Lower lobe of right lung (tissue), 2 donors: ENCODE results near the gene CUX1. TPM values are rescaled to one million over a fixed set of nuclear protein-coding genes. Genes with fewer than 3 reads are reported as not detected.

ENCODE experiments used
- ATAC-seq, 2 donors: fragments of 200-7000 bp; cut with Tn5 transposase; one replicate each; pipeline ENCODE4 v1.9.1; 2020 to 2022; ENCODE audit warnings: mild to moderate bottlenecking in 2 of 2, moderate library complexity in 2 of 2
- DNase-seq: peaks from one replicate; pipeline ENCODE4 v3.0.0-alpha.2; 2020
- H3K27ac ChIP-seq: fragments of 200-600 bp; one replicate; pipeline ENCODE4 v1.8.0; 2022
- H3K27me3 ChIP-seq: fragments of 200-600 bp; one replicate; pipeline ENCODE4 v1.8.0; 2022; ENCODE audit warnings: low read depth
- H3K36me3 ChIP-seq: fragments of 200-600 bp; one replicate; pipeline ENCODE4 v1.8.0; 2022; ENCODE audit warnings: mild to moderate bottlenecking
- H3K4me1 ChIP-seq: fragments of 200-600 bp; one replicate; pipeline ENCODE4 v1.8.0; 2022
- H3K4me3 ChIP-seq: fragments of 200-600 bp; one replicate; pipeline ENCODE4 v1.8.0; 2022; ENCODE audit warnings: mild to moderate bottlenecking
- H3K9me3 ChIP-seq: fragments of 200-600 bp; one replicate; pipeline ENCODE4 v1.8.0; 2022
- intact Hi-C: fragments of 100-400 bp; cut with DNase I; formaldehyde crosslinking; loops from one replicate; pipeline ENCODE4 v1.11.0; 2022
- total RNA-seq: library from RNA; stranded (reverse); fragmentation: NEBNext Ultra II Directional; extraction: Animal tissue kit (Norgen Biotek cat#: 25700); gene quantifications from one replicate; pipeline ENCODE4 v1.2.1, GENCODE V29; 2021
- TF ChIP-seq, protein P1 (sequence below): fragments of 200-600 bp; IDR thresholded peaks from one replicate; pipeline ENCODE4 v1.8.0; 2022; ENCODE audit warnings: antibody characterized with exemption, mild to moderate bottlenecking
- donor health status: DM: no; HTN: yes; CAD: no; lungs with severe emphysema.

The CUX1 gene
- total RNA-seq, 1 donor from 2014 or later, result 118 TPM

DNA sequence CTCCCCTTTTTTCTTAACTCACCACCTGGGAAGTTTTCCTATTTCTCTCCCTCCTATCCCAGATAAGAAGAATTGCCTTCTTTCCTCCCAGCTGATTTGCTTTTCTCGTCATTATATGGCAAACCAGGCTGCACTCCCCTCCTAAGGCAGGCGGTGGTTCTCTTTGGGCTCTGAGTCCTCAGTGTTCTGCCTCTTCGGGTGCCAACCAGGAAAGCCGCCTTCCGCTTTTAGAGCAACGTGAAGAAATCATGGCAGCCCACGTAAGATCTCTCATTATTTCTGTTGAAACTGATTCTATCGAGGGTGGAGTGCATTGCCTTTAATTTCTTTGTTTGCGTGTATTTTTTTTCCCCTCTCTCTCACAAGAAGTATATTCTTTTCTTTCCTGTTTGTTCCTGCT lies 141.9 kb downstream of the CUX1 start:
- no peaks in the 10 kb centered on the region for H3K9me3 ChIP-seq
- intact Hi-C loops, result no loop called here
- H3K36me3 ChIP-seq, result no peaks in the 10 kb centered on the region
- no peak overlapping the region for H3K27ac ChIP-seq
- H3K4me3 ChIP-seq, result no peak overlapping the region
- no peak for DNase-seq
- H3K4me1 ChIP-seq, result peaks cover 6% of the 10 kb centered on the region
- no peak for ATAC-seq
- no peaks in the 10 kb centered on the region for H3K27me3 ChIP-seq
- TF ChIP-seq, protein P1, sequence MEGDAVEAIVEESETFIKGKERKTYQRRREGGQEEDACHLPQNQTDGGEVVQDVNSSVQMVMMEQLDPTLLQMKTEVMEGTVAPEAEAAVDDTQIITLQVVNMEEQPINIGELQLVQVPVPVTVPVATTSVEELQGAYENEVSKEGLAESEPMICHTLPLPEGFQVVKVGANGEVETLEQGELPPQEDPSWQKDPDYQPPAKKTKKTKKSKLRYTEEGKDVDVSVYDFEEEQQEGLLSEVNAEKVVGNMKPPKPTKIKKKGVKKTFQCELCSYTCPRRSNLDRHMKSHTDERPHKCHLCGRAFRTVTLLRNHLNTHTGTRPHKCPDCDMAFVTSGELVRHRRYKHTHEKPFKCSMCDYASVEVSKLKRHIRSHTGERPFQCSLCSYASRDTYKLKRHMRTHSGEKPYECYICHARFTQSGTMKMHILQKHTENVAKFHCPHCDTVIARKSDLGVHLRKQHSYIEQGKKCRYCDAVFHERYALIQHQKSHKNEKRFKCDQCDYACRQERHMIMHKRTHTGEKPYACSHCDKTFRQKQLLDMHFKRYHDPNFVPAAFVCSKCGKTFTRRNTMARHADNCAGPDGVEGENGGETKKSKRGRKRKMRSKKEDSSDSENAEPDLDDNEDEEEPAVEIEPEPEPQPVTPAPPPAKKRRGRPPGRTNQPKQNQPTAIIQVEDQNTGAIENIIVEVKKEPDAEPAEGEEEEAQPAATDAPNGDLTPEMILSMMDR, result no peak

DNA sequence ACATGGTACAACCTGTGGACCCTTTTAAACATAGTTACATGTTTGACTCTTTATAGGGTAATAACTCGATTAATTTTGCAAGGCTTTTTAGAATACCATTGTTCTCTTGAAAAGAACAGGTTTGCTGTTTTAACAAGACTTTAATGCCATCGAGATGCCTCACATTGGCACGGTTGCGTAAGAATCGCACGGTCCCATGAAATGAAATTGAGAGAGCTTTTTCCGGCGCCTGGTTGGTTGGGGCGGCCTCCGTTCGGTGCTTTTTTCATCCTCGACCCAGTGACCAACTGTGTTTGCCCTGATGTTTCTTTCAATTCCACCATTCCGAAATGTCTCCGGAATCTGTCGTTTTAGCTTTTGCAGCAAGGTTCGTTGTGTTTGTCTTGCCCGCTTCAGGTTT lies 142.4 kb downstream of the CUX1 start:
- no peak overlapping the region for H3K4me3 ChIP-seq
- H3K27me3 ChIP-seq, result no peaks in the 10 kb centered on the region
- no peak overlapping the region for H3K27ac ChIP-seq
- no peak for DNase-seq
- TF ChIP-seq, protein P1, result no peak
- no peaks in the 10 kb centered on the region for H3K9me3 ChIP-seq
- ATAC-seq, result no peak
- peaks cover 2% of the 10 kb centered on the region for H3K4me1 ChIP-seq
- intact Hi-C loops, result no loop called here
- H3K36me3 ChIP-seq, result no peaks in the 10 kb centered on the region

DNA sequence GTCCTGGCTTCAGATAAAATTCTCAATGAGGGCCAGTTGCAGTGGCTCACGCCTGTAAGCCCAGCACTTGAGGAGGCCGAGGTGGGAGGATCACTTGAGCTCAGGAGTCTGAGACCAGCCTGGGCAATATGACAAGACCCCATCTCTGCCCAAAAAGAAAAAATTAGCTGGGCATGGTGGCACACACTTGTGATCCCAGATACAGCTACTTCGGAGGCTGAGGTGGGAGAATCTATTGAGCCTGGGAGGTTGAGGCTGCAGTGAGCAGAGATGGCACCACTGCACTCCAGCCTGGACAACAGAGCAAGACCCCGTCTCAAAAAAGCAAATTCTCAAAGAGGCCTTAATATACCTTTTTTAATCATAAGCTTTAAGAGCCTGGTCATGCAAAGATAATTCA lies 142.9 kb downstream of the CUX1 start:
- DNase-seq, result no peak
- no peak overlapping the region for H3K4me3 ChIP-seq
- H3K36me3 ChIP-seq, result no peaks in the 10 kb centered on the region
- no peaks in the 10 kb centered on the region for H3K27me3 ChIP-seq
- intact Hi-C loops, result no loop called here
- ATAC-seq, result no peak
- TF ChIP-seq, protein P1, result no peak
- H3K9me3 ChIP-seq, result no peaks in the 10 kb centered on the region
- H3K27ac ChIP-seq, result no peak overlapping the region
- H3K4me1 ChIP-seq, result no peaks in the 10 kb centered on the region

DNA sequence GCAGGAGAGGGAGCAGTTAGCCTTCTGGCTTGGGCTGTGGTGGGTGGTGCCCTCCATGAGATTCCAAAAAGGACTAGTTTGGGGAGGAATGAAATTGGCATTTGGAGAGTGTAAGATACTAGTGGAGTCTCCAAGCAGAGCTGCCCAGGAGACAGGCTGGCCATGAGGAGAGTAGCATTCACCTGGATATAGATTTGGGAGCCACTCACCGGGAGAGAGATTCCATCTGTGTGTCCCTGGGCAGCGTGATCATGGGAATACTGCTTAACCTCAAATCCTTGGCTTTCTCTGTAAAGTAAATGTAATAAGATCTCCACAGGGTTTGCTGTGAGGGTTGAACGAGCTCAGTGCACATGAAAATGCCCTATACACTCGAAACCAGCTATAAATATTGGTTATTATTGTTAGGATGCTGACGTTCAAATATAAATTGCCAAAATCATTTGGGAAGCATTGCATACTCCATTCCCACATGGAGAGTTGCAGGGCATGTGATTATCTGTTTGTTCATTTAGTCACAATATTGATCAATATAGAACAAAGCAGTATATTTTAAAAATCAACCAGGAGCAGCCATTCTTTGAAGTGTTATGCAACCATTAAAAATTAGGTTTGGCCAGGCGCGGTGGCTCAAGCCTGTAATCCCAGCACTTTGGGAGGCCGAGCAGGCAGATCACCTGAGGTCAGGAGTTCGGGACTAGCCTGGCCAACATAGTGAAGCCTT lies 143.7 kb downstream of the CUX1 start:
- H3K9me3 ChIP-seq, result no peaks in the 10 kb centered on the region
- H3K27ac ChIP-seq, result no peak overlapping the region
- DNase-seq, result no peak
- H3K4me3 ChIP-seq, result no peak overlapping the region
- no peak for ATAC-seq
- intact Hi-C loops, result no loop called here
- no peaks in the 10 kb centered on the region for H3K27me3 ChIP-seq
- TF ChIP-seq, protein P1, result no peak
- no peaks in the 10 kb centered on the region for H3K4me1 ChIP-seq
- no peaks in the 10 kb centered on the region for H3K36me3 ChIP-seq

DNA sequence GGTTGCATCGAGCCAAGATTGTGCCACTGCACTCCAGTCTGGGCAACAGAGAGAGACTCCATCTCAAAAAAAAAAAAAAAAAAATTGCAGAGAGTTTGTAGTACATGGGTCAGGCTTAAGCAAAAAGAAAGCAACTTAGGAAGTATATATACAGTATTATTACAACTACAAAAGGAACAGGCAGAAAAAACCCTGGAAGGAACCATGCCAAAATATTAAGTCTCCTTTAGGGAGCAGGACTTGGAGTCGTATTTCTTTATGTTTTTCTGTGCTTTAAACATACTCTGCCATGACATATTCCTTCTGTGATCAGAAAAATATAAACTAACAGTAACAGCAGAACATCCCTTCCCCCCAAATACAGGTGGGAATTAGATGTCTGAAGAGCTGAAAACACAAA lies 144.4 kb downstream of the CUX1 start:
- ATAC-seq (no peak), DNase-seq (no peak)
- intact Hi-C loops, result no loop called here
- Histone ChIP-seq H3K4me1 (no peaks in the 10 kb centered on the region), H3K9me3 (no peaks in the 10 kb centered on the region), H3K27me3 (no peaks in the 10 kb centered on the region), H3K4me3 (no peak overlapping the region), H3K36me3 (no peaks in the 10 kb centered on the region), H3K27ac (no peak overlapping the region)
- TF ChIP-seq, protein P1, result no peak
